Umbilical cord (tissue), 1 donor: ENCODE results near the gene SLC19A3. TPM values are rescaled to one million over a fixed set of nuclear protein-coding genes. Genes with fewer than 3 reads are reported as not detected.

Experiments used
- total RNA-seq: library from RNA; depleted of rRNA; stranded (reverse); fragments of >200 nt; gene quantifications from one replicate; pipeline ENCODE4 v1.2.3, GENCODE V29; 2014; ENCODE audit warnings: low replicate concordance; ENCODE audit not compliant: insufficient read depth

Gene SLC19A3
- total RNA-seq, 1 donor from 2014 or later, result 6.7 TPM

Other genes starting within 250 kb of the SLC19A3 start
- gene AGFG1, start 245.9 kb downstream of the SLC19A3 start, total RNA-seq, result 33.9 TPM
- gene SCYGR2, start 119.1 kb downstream of the SLC19A3 start, total RNA-seq, result not detected
- gene SCYGR3, start 103.2 kb downstream of the SLC19A3 start, total RNA-seq, result not detected
- gene SCYGR4, start 100.5 kb downstream of the SLC19A3 start, total RNA-seq, result 1.4 TPM
- gene SCYGR5, start 51.2 kb downstream of the SLC19A3 start, total RNA-seq, result not detected
- not detected for gene SCYGR6, start 6.7 kb upstream of the SLC19A3 start, total RNA-seq
- gene SCYGR7, start 10.3 kb upstream of the SLC19A3 start, total RNA-seq, result not detected
- gene SCYGR8, start 27.9 kb upstream of the SLC19A3 start, total RNA-seq, result not detected
- gene CCL20, start 95.8 kb upstream of the SLC19A3 start, total RNA-seq, result 1.2 TPM
- gene DAW1, start 153.6 kb upstream of the SLC19A3 start, total RNA-seq, result not detected